Endodermal cell (in vitro differentiated cells): ENCODE measurements around the gene SEZ6L. TPM values are rescaled to one million over a fixed set of nuclear protein-coding genes. Genes with fewer than 3 reads are reported as not detected.

Source experiments
- DNase-seq: peaks from one replicate; pipeline ENCODE4 v3.0.0-alpha.2; 2017
- H3K27ac ChIP-seq: 2 replicates; pipeline ENCODE4 v1.5.1; 2013; ENCODE audit warnings: mild to moderate bottlenecking, low read depth, low read length, moderate library complexity
- H3K27me3 ChIP-seq: 2 replicates; pipeline ENCODE4 v1.6.1; 2013; ENCODE audit warnings: mild to moderate bottlenecking, low read length, moderate library complexity; ENCODE audit not compliant: insufficient read depth, control insufficient read depth, poor library complexity, severe bottlenecking
- H3K36me3 ChIP-seq: 2 replicates; pipeline ENCODE4 v1.7.0; 2013; ENCODE audit warnings: mild to moderate bottlenecking, low read length, moderate library complexity; ENCODE audit not compliant: control insufficient read depth, insufficient read depth
- H3K4me1 ChIP-seq: one replicate; pipeline ENCODE4 v1.7.0; 2013; ENCODE audit warnings: low read length; ENCODE audit not compliant: control insufficient read depth, insufficient read depth
- H3K4me3 ChIP-seq: 2 replicates; pipeline ENCODE4 v1.5.1; 2013; ENCODE audit warnings: mild to moderate bottlenecking, low read length, moderate library complexity
- H3K9ac ChIP-seq: 2 replicates; pipeline ENCODE4 v1.6.1; 2013; ENCODE audit warnings: mild to moderate bottlenecking, low read length, moderate library complexity; ENCODE audit not compliant: poor library complexity, severe bottlenecking; ENCODE audit errors: extremely low read depth
- H3K9me3 ChIP-seq: 2 replicates; pipeline ENCODE4 v1.6.1; 2013; ENCODE audit warnings: mild to moderate bottlenecking, low read length, moderate library complexity; ENCODE audit not compliant: control insufficient read depth
- H3K27ac Mint-ChIP-seq: 2 replicates; pipeline ENCODE4 v1.8.0; 2020; ENCODE audit warnings: mixed read lengths
- H3K27me3 Mint-ChIP-seq: 2 replicates; pipeline ENCODE4 v1.8.0; 2021; ENCODE audit warnings: mild to moderate bottlenecking, mixed read lengths; ENCODE audit not compliant: insufficient read depth
- H3K36me3 Mint-ChIP-seq: 2 replicates; pipeline ENCODE4 v1.8.0; 2020; ENCODE audit warnings: low read depth, mixed read lengths
- H3K4me1 Mint-ChIP-seq: 2 replicates; pipeline ENCODE4 v1.8.0; 2020; ENCODE audit warnings: mixed read lengths
- H3K4me3 Mint-ChIP-seq: 2 replicates; pipeline ENCODE4 v1.8.0; 2020; ENCODE audit warnings: mild to moderate bottlenecking, moderate library complexity, mixed read lengths
- H3K9me3 Mint-ChIP-seq: 2 replicates; pipeline ENCODE4 v1.8.0; 2020; ENCODE audit warnings: mild to moderate bottlenecking, mixed read lengths
- WGBS, 2 experiments: methylation state at CpG; one replicate each; pipeline versions ENCODE4 v1.1.5 to v1.1.7; 2013; ENCODE audit warnings: missing lambda C conversion rate in 2 of 2, mixed read lengths in 1 of 2; ENCODE audit not compliant: insufficient coverage in 1 of 2, insufficient read length in 1 of 2; 5-methylcytosine and 5-hydroxymethylcytosine counted together
- total RNA-seq, 2 donors: library from RNA; stranded (reverse); fragmentation: NEBNext Ultra II Directional in 1 of 2; extraction: Animal tissue kit (Norgen Biotek cat#: 25700) in 1 of 2; gene quantifications; 2 replicates in 1 of 2; 3 replicates in 1 of 2; pipeline ENCODE4 v1.2.1, GENCODE V29; 2021
- TF ChIP-seq, protein P1 (sequence below): fragments of 200-600 bp; sonication (generic); conservative IDR thresholded peaks from 2 replicates; pipeline ENCODE4 v1.5.0; 2021; ENCODE audit warnings: antibody characterized with exemption, mild to moderate bottlenecking

SEZ6L gene
- total RNA-seq, 2 donors from 2014 or later: 32.1 to 39.4 TPM

DNA sequence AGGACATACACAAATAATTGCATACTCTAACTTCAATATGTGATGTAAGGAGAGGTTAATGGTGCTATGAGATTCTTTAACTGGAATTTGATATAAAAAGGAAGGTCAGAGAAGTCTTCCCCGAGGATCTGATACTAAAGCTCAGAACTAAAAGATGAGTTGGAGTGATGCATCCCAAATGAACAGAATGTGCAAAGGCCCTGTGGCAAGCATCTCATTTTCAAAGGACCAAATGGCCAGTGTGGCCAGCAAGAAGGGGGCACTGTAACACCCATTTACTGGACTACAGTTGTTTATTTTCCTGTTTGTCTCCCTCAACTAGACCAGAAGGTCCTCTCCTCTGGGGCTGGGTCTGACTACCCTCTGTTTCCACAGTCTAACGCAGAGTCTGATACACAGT lies 144.9 kb downstream of the SEZ6L start:
- Mint-ChIP-seq H3K27ac (no peak overlapping the region), H3K27me3 (no peaks in the 10 kb centered on the region), H3K4me1 (no peaks in the 10 kb centered on the region)

GRCh38 chr22:26314656-26315055 lies 145.4 kb downstream of the SEZ6L start:
- no peaks in the 10 kb centered on the region for H3K4me1 ChIP-seq
- 78 to 83% methylated on average over 5 to 6 of the region's 6 CpGs for WGBS, 2 experiments
- no peak for DNase-seq
- no peak overlapping the region for H3K4me3 ChIP-seq
- H3K9ac ChIP-seq: no peak overlapping the region
- H3K36me3 ChIP-seq: no peaks in the 10 kb centered on the region
- Mint-ChIP-seq H3K9me3 (no peaks in the 10 kb centered on the region), H3K4me1 (no peaks in the 10 kb centered on the region), H3K27ac (no peak overlapping the region), H3K27me3 (no peaks in the 10 kb centered on the region), H3K36me3 (peaks cover 12% of the 10 kb centered on the region), H3K4me3 (no peak overlapping the region)
- no peak overlapping the region for H3K27ac ChIP-seq
- no peaks in the 10 kb centered on the region for H3K9me3 ChIP-seq
- H3K27me3 ChIP-seq: no peaks in the 10 kb centered on the region
- TF ChIP-seq, protein P1, sequence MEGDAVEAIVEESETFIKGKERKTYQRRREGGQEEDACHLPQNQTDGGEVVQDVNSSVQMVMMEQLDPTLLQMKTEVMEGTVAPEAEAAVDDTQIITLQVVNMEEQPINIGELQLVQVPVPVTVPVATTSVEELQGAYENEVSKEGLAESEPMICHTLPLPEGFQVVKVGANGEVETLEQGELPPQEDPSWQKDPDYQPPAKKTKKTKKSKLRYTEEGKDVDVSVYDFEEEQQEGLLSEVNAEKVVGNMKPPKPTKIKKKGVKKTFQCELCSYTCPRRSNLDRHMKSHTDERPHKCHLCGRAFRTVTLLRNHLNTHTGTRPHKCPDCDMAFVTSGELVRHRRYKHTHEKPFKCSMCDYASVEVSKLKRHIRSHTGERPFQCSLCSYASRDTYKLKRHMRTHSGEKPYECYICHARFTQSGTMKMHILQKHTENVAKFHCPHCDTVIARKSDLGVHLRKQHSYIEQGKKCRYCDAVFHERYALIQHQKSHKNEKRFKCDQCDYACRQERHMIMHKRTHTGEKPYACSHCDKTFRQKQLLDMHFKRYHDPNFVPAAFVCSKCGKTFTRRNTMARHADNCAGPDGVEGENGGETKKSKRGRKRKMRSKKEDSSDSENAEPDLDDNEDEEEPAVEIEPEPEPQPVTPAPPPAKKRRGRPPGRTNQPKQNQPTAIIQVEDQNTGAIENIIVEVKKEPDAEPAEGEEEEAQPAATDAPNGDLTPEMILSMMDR: no peak

More for the DNA sequence above, 144.9 kb downstream of the SEZ6L start:
- no peaks in the 10 kb centered on the region for H3K36me3 ChIP-seq
- H3K27me3 ChIP-seq: no peaks in the 10 kb centered on the region
- peaks cover 12% of the 10 kb centered on the region for H3K36me3 Mint-ChIP-seq
- no peak for DNase-seq
- H3K9me3 Mint-ChIP-seq: no peaks in the 10 kb centered on the region
- TF ChIP-seq, protein P1: no peak
- no peaks in the 10 kb centered on the region for H3K9me3 ChIP-seq
- no peak overlapping the region for H3K4me3 Mint-ChIP-seq
- H3K4me3 ChIP-seq: no peak overlapping the region
- H3K9ac ChIP-seq: no peak overlapping the region
- no peak overlapping the region for H3K27ac ChIP-seq
- H3K4me1 ChIP-seq: no peaks in the 10 kb centered on the region
- WGBS, 2 experiments: 90 to 100% methylated on average over 2 of the region's 2 CpGs

DNA sequence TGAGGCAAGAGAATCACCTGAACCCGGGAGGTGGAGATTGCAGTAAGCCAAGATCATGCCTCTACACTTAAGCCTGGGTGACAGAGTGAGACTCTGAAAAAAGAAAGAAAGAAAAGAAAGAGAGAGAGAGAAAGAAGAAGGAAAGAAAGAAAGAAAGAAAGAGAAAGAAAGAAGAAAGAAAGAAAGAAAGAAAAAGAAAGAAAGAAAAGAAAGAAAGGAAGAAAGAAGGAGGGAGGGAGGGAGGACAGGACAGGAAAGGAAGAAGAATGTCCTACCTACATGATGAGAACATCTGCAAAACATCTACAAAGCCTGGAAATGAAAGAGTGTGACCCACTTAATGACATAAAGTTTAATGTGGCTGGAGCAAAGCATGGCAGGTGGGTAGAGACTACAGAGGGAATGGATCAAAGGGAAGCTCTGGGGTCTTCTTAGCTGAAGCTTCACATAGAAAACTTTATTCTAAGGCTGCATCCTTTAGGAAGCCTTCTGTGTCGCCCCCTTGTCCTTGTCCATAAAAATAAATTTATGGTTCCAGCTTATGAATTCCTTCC lies 147.5 kb downstream of the SEZ6L start:
- Mint-ChIP-seq H3K27me3 (no peaks in the 10 kb centered on the region), H3K36me3 (peaks cover 10% of the 10 kb centered on the region), H3K9me3 (no peaks in the 10 kb centered on the region), H3K4me1 (no peaks in the 10 kb centered on the region), H3K4me3 (no peak overlapping the region), H3K27ac (no peak overlapping the region)
- no peak for DNase-seq
- Histone ChIP-seq H3K9me3 (no peaks in the 10 kb centered on the region), H3K4me3 (no peak overlapping the region), H3K27me3 (no peaks in the 10 kb centered on the region), H3K36me3 (no peaks in the 10 kb centered on the region), H3K27ac (no peak overlapping the region), H3K9ac (no peak overlapping the region), H3K4me1 (no peaks in the 10 kb centered on the region)
- TF ChIP-seq, protein P1: no peak
- WGBS, 2 experiments: 82 to 86% methylated on average over 2 of the region's 2 CpGs
